NOMO-1 (cell line): ENCODE results near the gene KRT3.
A peak's percentile ranks its signal among the peaks of the same experiment; 100 is the strongest.

Source experiments
- DNase-seq, 2 experiments: peaks; one replicate each; lab custom pipeline; 2025; ENCODE audit not compliant: unreplicated experiment in 2 of 2; lab: John Stamatoyannopoulos, UW

KRT3 gene

GRCh38 chr12:52795694-52796428, at the start of gene KRT3:
TSS of gene KRT3 (minus strand) at chr12:52796117. CDS start at chr12:52796042, 75 bp downstream.
- DNase-seq, result no peak

GRCh38 chr12:52844386-52844785, 48.5 kb upstream of the KRT3 start:
- no peak for DNase-seq

DNA sequence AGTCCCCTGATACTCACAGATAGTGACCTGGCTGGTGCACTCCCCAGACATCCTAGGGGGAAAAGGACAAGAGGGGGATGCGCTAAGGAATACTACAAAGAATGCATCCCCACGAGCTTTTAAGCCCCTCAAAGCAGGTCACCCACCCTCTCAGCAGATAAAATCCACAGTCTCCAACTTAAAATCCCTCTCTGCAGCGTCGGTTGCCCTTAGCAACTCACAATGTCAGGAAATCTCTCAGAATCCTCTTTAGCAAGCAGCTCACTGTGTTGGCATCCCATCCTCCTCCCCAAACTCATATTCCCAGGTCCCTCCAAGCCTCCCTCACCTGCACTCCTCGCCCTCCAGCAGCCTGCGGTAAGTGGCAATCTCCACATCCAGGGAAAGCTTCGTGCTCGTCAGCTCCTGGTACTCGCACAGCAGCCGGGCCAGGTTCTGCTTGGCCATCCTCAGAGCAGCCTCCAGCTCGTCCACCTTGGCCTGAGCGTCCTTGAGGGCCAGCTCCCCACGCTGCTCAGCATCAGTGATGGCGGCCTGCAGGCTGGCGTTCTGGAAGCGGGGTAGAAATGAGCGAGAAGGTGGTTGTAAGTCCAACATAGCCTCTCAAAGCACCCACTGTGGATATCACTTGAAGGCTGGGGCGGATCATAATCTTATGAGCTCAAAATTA, 43.7 kb upstream of the KRT3 start:
- DNase-seq, result no peak

GRCh38 chr12:52838609-52839435, 42.9 kb upstream of the KRT3 start:
- DNase-seq, result no peak

DNA sequence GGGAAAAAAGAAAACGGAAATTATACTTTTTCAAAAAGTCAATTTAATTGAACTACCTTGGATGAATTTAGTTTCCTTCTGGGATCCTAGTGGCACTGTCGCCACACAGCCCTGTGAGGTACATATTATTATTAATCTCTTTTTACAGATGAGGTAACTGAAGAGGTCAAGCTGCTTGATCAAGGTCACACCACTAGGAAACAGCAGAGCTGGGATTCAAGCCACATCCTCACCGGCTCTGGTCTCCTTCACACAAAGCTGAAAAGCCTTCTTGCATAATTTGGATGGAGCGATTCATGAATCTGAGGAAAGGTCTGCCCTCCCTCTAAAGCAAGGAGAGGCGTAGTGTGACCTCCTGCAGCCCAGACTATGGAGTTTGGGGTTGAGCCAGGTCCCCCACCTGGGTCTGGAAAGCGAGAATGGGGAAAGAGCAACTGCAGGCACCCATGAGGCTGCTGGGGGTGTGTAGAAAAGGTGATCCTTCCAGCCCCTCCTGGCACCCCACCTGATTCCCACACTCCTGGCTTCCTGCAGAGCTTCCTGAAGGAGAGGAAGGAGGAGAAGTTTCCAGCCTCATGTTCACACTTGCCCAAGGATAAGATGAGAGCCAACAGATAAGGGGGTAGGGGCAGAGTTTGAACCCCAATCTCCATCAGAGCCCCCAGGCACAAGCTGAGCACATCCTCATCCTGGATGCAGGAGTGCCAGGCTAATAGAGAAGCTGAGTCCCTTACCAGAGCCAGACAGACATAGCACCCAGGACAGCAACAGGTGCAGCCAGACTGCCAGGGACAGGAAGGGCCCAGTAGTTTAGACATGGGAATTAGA, 42.1 kb upstream of the KRT3 start:
- no peak for DNase-seq

GRCh38 chr12:52837413-52837741, 41.5 kb upstream of the KRT3 start:
- DNase-seq, result no peak

GRCh38 chr12:52836491-52837412, 40.8 kb upstream of the KRT3 start:
- DNase-seq, result no peak

GRCh38 chr12:52836042-52836466, 40.1 kb upstream of the KRT3 start:
- peak in 1 of 2 experiments; percentile 5 for DNase-seq

DNA sequence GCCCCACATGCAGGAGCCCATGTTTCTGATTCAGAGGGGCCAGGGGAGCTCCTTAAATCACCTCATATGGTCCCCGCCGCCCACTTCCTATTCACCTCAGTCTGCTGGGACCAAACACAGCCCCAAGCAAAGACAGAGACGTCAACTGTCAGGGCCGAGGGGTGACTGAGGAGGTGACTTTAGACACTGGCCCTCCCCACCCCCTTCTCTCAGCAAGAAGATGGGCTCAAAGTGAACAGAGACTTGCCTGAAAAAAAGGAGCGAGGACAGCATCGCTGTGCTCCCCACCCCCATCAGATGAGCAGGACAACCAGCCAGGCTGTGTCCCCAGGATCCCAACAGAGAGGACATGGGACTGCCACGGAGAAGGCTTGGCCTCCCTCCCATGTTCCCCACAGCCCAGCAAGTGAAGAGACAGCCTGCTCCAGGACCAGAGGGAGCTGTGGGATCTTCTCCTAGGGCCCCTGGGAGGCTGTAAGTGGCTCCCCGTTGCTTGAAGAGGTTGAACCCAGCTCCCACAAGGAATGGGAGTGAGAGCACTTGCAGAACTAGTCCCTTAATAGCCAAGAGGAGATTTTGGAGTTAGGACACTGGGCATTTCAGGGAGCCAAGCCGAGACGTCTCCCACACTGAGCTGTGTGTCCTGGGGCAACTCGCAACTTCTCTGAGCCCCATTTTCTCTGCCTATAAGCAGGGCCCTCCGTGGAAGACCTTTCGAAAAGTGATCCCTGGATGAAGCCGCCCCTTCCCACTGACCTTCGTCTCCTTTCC, 39.5 kb upstream of the KRT3 start:
- DNase-seq, result no peak

- DNase-seq, result no peak
Observed at GRCh38 chr12:52834727-52835001, 38.7 kb upstream of the KRT3 start.

DNA sequence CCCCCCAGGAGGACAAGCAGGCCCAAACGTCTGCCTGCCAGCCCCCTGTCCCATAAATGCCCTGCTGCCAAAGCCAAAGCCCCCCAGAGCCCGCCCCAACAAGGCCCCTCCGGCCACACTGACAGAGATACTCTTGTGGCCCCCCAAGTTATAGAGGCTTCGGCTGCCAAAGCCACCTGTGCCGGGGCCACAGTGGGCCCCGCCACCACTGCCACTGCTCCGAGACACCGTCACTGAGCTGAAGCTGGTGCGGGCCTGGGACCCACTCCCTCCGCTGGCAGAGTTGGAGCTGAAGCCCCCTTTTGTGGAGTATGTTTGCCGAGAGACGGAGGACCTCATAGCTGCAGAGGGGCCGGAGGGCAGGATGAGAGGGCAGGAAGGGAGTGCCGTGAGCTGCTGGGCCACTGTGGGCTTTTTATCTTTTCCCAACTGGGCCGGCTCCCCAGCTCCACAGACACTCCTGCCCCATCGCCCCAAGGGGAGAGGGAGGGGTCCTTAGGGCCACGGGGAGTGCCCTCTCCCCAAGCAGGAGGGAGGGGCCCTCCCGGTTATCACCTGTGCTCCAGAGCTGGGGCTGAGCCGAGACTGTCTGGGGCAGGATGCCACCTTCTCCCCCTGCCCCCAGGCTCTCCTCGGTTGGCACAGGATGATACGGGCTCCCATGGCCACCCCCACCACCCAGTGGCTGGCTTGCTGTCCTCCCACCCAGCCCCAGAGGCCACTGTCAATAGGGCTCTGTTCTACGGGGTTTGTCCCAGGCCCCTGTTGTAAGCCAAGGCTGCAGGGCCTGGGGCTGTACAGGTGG, 38.2 kb upstream of the KRT3 start, which contains the start of gene KRT79:
Gene KRT79 (minus strand): TSS at position 390 of the 805 bp plus-strand sequence. CDS start 51 bp downstream, at position 339.
- DNase-seq, result no peak

- DNase-seq, result no peak
Observed at GRCh38 chr12:52832985-52833905, 37.3 kb upstream of the KRT3 start.

DNA sequence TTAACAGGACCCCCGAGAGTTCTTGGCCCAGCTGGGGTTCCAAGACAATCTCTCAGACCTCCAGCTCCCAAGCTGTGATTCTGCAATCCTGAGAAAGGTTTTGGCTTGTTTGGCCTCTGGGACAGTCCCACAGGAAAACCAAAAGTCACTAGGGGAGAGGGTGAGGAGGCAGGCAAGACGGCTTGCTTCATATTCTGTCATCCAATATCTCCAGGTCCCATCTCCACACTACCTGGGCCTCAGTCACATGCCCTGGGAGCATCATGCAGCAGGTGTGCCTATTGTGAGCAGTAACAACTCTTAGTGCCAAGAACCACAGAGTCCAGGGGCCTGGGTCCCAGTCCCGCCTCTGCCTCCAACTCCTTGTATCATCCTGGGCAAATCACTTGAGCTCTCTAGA, 36.5 kb upstream of the KRT3 start:
- DNase-seq, result no peak

DNA sequence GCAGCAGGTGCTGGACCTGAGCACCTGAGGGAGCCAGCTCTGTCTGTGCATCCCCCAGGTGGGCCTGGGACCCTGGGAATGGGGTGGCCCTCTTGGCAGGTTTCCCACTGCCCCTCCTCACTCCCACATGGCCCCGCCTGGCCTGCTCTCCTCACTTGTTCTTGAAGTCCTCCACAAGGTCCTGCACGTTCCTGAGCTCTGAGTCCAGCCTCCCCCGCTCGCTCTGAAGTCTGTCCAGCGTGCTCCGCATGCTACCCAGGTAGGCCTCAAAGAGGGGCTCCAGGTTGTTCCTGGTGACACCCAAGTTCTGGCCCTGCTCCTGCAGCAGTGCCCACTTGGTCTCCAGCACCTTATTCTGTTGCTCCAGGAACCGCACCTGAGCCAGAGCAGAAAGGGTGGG, 35.3 kb upstream of the KRT3 start:
- no peak for DNase-seq

DNA sequence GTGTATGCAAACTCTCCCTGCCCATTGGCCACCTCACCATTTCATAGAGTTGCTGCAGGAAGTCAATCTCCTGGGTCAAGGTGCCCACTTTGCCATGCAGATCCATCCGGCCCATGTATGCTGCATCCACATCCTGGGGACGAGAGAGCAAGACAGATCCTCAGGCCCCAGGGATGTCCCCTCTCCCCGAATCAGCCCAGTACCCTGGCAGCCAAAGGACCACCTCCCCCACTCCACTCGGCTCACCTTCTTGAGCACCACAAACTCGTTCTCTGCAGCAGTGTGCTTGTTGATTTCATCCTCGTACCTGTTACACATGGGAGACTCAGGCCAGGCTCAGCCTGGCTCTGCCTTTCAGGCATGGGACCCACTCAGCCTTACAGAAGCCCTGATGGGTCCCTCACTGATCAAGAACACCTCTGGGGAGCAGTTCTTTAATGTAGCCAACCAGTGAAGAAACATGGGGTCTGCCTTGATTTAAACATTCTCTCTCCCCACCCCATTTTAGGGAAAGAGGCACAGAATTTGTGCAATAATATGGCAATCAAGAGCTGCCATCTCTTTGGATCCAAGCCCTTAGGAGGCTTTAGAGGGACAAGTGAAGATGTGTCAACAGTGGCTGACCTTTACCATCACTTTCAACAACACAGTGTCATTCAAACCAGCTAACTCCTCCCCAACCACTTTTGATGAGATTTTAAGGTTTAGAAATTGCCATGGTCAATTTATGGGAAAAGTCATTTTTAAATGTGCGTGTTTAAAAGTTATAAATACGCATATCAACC, 34.3 kb upstream of the KRT3 start:
- no peak for DNase-seq

DNA sequence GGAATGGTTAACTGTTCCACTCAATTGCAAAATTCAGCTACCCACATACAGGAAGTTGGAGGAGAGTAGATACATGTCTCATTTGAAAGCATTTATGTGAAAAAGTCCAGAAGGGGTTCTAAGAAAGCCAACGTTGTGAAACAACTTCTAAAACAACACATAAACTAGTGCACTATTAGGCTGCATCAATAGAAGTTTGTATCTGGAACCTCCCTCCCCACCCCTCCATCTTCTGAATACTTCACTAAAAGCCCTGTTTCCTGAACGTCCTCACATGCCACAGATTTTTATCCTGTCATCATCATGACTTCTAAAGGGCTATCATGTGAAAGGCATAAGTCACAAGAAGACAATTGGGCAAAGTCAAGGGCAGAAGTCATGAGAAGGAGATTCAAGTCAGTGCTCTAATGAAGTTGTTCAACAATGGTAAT, 32.7 kb upstream of the KRT3 start:
- no peak for DNase-seq
